Loucy (cell line): ENCODE data around the gene RAP1GDS1.

Source experiments
- EZH2phosphoT487 ChIP-seq: fragments of 200-600 bp; IDR thresholded peaks from 2 replicates; pipeline ENCODE4 v1.6.1; 2018; ENCODE audit warnings: antibody characterized with exemption, mild to moderate bottlenecking, moderate library complexity, borderline replicate concordance
- TF ChIP-seq, protein P1 (sequence below): fragments of 200-600 bp; sonication (generic); conservative IDR thresholded peaks from 2 replicates; pipeline ENCODE4 v1.5.1; 2014; ENCODE audit warnings: mild to moderate bottlenecking, antibody characterized with exemption, low read length

- TF ChIP-seq, protein P1, sequence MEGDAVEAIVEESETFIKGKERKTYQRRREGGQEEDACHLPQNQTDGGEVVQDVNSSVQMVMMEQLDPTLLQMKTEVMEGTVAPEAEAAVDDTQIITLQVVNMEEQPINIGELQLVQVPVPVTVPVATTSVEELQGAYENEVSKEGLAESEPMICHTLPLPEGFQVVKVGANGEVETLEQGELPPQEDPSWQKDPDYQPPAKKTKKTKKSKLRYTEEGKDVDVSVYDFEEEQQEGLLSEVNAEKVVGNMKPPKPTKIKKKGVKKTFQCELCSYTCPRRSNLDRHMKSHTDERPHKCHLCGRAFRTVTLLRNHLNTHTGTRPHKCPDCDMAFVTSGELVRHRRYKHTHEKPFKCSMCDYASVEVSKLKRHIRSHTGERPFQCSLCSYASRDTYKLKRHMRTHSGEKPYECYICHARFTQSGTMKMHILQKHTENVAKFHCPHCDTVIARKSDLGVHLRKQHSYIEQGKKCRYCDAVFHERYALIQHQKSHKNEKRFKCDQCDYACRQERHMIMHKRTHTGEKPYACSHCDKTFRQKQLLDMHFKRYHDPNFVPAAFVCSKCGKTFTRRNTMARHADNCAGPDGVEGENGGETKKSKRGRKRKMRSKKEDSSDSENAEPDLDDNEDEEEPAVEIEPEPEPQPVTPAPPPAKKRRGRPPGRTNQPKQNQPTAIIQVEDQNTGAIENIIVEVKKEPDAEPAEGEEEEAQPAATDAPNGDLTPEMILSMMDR = no peak
- no peak for TF ChIP-seq EZH2phosphoT487
Measured at GRCh38 chr4:98369322-98369721, 108.1 kb downstream of the RAP1GDS1 start.
